ENCODE measurements around the gene SKIC3.

Gene SKIC3

DNA sequence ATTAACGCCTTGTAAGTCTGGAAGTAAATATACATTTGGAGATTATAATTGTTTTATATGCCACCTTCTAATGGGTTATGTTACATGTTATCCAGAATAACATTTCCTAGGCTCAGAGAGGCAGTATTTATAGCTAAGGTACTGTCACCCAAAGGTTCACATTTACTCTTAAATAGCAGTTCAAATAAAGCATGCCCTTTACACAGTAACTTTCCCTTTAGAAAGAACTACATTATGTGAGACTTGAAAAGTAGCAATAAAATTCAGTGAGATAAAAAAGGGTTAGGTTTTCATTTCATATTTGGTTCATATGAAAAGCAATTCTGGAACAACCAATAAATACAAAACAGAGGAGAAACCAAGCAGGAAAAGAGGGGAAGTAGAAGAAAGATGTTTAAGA lies 35.1 kb downstream of the SKIC3 start:
- DNase-seq = no peak
- H2BK5ac ChIP-seq (ENCODE audit: low read depth, low read length, poor library complexity, severe bottlenecking) = no peak overlapping the region
- peaks cover 5% of the 10 kb centered on the region for H3K79me1 ChIP-seq (replicated peaks; ENCODE audit: low read length, poor library complexity, severe bottlenecking)
- H3K27me3 ChIP-seq (ENCODE audit: control insufficient read depth in 1 of 2, insufficient read depth in 1 of 2, low read length in 2 of 2) = no peaks in the 10 kb centered on the region
- H3K27ac ChIP-seq (ENCODE audit: low read length, poor library complexity, severe bottlenecking) = no peak overlapping the region
- no peaks in the 10 kb centered on the region for H3K9me3 ChIP-seq (ENCODE audit: control insufficient read depth, low read length)
- H3K9ac ChIP-seq (ENCODE audit: low read length) = no peak overlapping the region
- WGBS = no CpG with 5 or more reads among the region's 1 CpG
- no peak overlapping the region for H3K4me3 ChIP-seq (ENCODE audit: insufficient read depth in 1 of 2, low read depth in 1 of 2, low read length in 2 of 2)
- H3K36me3 ChIP-seq (ENCODE audit: control insufficient read depth in 1 of 2, insufficient read depth in 2 of 2, low read depth in 1 of 2, low read length in 2 of 2) = peaks cover under 1 to 98% of the 10 kb centered on the region in 2 experiments
- H3K4me2 ChIP-seq (ENCODE audit: low read length, poor library complexity, severe bottlenecking) = no peak overlapping the region
- no peak overlapping the region for H3K4ac ChIP-seq (ENCODE audit: low read depth in 1 of 2, low read length in 2 of 2)
- no peak overlapping the region for H2BK15ac ChIP-seq (ENCODE audit: low read depth, poor library complexity, severe bottlenecking)
- no peak overlapping the region for H2AK5ac ChIP-seq (ENCODE audit: low read length, severe bottlenecking)
- H3K18ac ChIP-seq (ENCODE audit: low read depth in 1 of 2, low read length in 2 of 2) = no peak overlapping the region
- no peaks in the 10 kb centered on the region for H3K4me1 ChIP-seq (ENCODE audit: control insufficient read depth, insufficient read depth, low read depth, low read length)
- H2AFZ ChIP-seq (ENCODE audit: low read depth, low read length) = no peak overlapping the region
- H3K23ac ChIP-seq (ENCODE audit: low read length in 2 of 2) = no peak overlapping the region
- H3K14ac ChIP-seq (ENCODE audit: low read length in 2 of 2) = no peak overlapping the region
- H2BK120ac ChIP-seq (ENCODE audit: low read depth, low read length) = no peak overlapping the region
- no peak overlapping the region for H4K8ac ChIP-seq (ENCODE audit: low read length)
- H2BK12ac ChIP-seq (ENCODE audit: low read length in 2 of 2) = no peak overlapping the region
- no peak overlapping the region for H4K91ac ChIP-seq (ENCODE audit: low read length)

DNA sequence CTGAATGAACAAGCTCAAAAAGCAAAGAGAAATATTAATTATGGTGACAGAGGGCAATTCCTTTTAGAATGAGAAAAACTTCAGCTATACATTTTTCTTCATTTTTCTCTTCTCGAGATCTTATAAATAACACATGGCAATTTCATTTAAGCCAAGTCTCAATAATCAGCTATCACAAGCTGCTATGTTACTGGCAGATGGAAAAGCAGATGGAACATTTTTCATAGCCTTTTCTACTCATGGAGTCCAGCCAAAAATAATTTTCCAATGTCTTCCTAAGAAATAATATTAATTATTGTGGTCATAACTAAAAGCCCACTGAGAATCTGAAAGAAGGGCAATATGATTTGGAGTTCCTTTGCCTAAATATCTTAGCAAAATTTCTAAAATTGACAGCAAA lies 35.6 kb downstream of the SKIC3 start:
- H3K4ac ChIP-seq (ENCODE audit: low read depth in 1 of 2, low read length in 2 of 2) = no peak overlapping the region
- no peak overlapping the region for H4K8ac ChIP-seq (ENCODE audit: low read length)
- peaks cover 0 to 98% of the 10 kb centered on the region in 2 experiments for H3K36me3 ChIP-seq (ENCODE audit: control insufficient read depth in 1 of 2, insufficient read depth in 2 of 2, low read depth in 1 of 2, low read length in 2 of 2)
- H2BK5ac ChIP-seq (ENCODE audit: low read depth, low read length, poor library complexity, severe bottlenecking) = no peak overlapping the region
- H3K14ac ChIP-seq (ENCODE audit: low read length in 2 of 2) = no peak overlapping the region
- H3K27me3 ChIP-seq (ENCODE audit: control insufficient read depth in 1 of 2, insufficient read depth in 1 of 2, low read length in 2 of 2) = no peaks in the 10 kb centered on the region
- H2BK15ac ChIP-seq (ENCODE audit: low read depth, poor library complexity, severe bottlenecking) = no peak overlapping the region
- no peak overlapping the region for H3K23ac ChIP-seq (ENCODE audit: low read length in 2 of 2)
- peaks cover 5% of the 10 kb centered on the region for H3K79me1 ChIP-seq (replicated peaks; ENCODE audit: low read length, poor library complexity, severe bottlenecking)
- H3K27ac ChIP-seq (ENCODE audit: low read length, poor library complexity, severe bottlenecking) = no peak overlapping the region
- DNase-seq = no peak
- H2BK120ac ChIP-seq (ENCODE audit: low read depth, low read length) = no peak overlapping the region
- H2AFZ ChIP-seq (ENCODE audit: low read depth, low read length) = no peak overlapping the region
- no peak overlapping the region for H4K91ac ChIP-seq (ENCODE audit: low read length)
- no peaks in the 10 kb centered on the region for H3K9me3 ChIP-seq (ENCODE audit: control insufficient read depth, low read length)
- no peak overlapping the region for H3K4me2 ChIP-seq (ENCODE audit: low read length, poor library complexity, severe bottlenecking)
- 88% methylated on average over 1 of the region's 1 CpG for WGBS
- H3K4me1 ChIP-seq (ENCODE audit: control insufficient read depth, insufficient read depth, low read depth, low read length) = no peaks in the 10 kb centered on the region
- H2AK5ac ChIP-seq (ENCODE audit: low read length, severe bottlenecking) = no peak overlapping the region
- H3K18ac ChIP-seq (ENCODE audit: low read depth in 1 of 2, low read length in 2 of 2) = no peak overlapping the region
- H3K4me3 ChIP-seq (ENCODE audit: insufficient read depth in 1 of 2, low read depth in 1 of 2, low read length in 2 of 2) = no peak overlapping the region
- H2BK12ac ChIP-seq (ENCODE audit: low read length in 2 of 2) = no peak overlapping the region
- no peak overlapping the region for H3K9ac ChIP-seq (ENCODE audit: low read length)

DNA sequence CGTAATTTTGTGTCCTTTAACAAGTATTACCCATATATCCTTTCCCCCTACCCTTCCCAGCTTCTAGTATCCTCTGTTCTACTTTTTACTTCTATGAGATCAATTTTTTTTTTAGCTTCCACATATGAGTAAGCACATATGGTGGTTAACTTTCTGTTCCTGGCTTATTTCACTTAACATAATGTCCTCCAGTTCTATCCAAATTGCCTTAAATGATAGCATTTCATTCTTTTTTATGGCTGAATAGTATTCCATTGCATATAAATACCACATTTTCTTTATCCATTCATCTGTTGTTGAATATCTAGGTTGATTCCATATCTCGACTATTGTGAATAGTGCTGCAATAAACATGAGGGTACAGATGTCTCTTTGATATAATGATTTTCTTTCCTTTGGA lies 36.4 kb downstream of the SKIC3 start:
- Histone ChIP-seq H2AK5ac (ENCODE audit: low read length, severe bottlenecking) (no peak overlapping the region), H3K4ac (ENCODE audit: low read depth in 1 of 2, low read length in 2 of 2) (no peak overlapping the region), H2AFZ (ENCODE audit: low read depth, low read length) (no peak overlapping the region), H3K27ac (ENCODE audit: low read length, poor library complexity, severe bottlenecking) (no peak overlapping the region), H3K27me3 (ENCODE audit: control insufficient read depth in 1 of 2, insufficient read depth in 1 of 2, low read length in 2 of 2) (no peaks in the 10 kb centered on the region), H3K9ac (ENCODE audit: low read length) (no peak overlapping the region), H2BK15ac (ENCODE audit: low read depth, poor library complexity, severe bottlenecking) (no peak overlapping the region), H2BK120ac (ENCODE audit: low read depth, low read length) (no peak overlapping the region), H4K91ac (ENCODE audit: low read length) (no peak overlapping the region), H3K4me3 (ENCODE audit: insufficient read depth in 1 of 2, low read depth in 1 of 2, low read length in 2 of 2) (no peak overlapping the region), H3K18ac (ENCODE audit: low read depth in 1 of 2, low read length in 2 of 2) (no peak overlapping the region), H2BK12ac (ENCODE audit: low read length in 2 of 2) (no peak overlapping the region), H4K8ac (ENCODE audit: low read length) (no peak overlapping the region), H3K79me1 (replicated peaks; ENCODE audit: low read length, poor library complexity, severe bottlenecking) (peaks cover 5% of the 10 kb centered on the region), H3K23ac (ENCODE audit: low read length in 2 of 2) (no peak overlapping the region), H3K36me3 (ENCODE audit: control insufficient read depth in 1 of 2, insufficient read depth in 2 of 2, low read depth in 1 of 2, low read length in 2 of 2) (peaks cover 0 to 98% of the 10 kb centered on the region in 2 experiments), H3K4me2 (ENCODE audit: low read length, poor library complexity, severe bottlenecking) (no peak overlapping the region), H3K14ac (ENCODE audit: low read length in 2 of 2) (no peak overlapping the region), H2BK5ac (ENCODE audit: low read depth, low read length, poor library complexity, severe bottlenecking) (no peak overlapping the region), H3K9me3 (ENCODE audit: control insufficient read depth, low read length) (no peaks in the 10 kb centered on the region), H3K4me1 (ENCODE audit: control insufficient read depth, insufficient read depth, low read depth, low read length) (no peaks in the 10 kb centered on the region)
- WGBS = 100% methylated on average over 1 of the region's 2 CpGs
- no peak for DNase-seq

DNA sequence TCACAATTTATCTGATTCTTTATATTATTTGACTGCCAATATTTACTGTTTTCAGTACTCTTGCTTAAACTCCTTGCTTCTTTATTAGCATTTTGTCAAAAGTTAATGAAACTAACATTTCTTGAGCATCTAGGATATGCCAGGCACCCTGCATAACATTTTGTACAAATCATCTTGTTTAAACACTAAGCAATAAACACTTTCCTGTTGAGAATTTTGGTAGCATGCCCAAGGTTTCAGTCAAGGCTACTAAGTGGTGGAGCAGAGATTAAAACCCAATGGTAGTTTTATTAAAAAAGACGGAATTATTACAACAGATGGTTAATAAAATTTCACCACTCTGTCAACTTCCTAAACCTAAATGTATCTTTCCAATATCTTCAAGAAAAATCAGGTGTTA lies 43.2 kb downstream of the SKIC3 start:
- DNase-seq = no peak
- Histone ChIP-seq H3K9ac (ENCODE audit: low read length) (no peak overlapping the region), H3K18ac (ENCODE audit: low read depth in 1 of 2, low read length in 2 of 2) (no peak overlapping the region), H3K27ac (ENCODE audit: low read length, poor library complexity, severe bottlenecking) (no peak overlapping the region), H4K91ac (ENCODE audit: low read length) (no peak overlapping the region), H3K4me2 (ENCODE audit: low read length, poor library complexity, severe bottlenecking) (no peak overlapping the region), H2AFZ (ENCODE audit: low read depth, low read length) (no peak overlapping the region), H2BK12ac (ENCODE audit: low read length in 2 of 2) (no peak overlapping the region), H3K79me1 (replicated peaks; ENCODE audit: low read length, poor library complexity, severe bottlenecking) (peaks cover 7% of the 10 kb centered on the region), H2AK5ac (ENCODE audit: low read length, severe bottlenecking) (no peak overlapping the region), H3K23ac (ENCODE audit: low read length in 2 of 2) (no peak overlapping the region), H4K8ac (ENCODE audit: low read length) (no peak overlapping the region), H2BK15ac (ENCODE audit: low read depth, poor library complexity, severe bottlenecking) (no peak overlapping the region), H3K4me1 (ENCODE audit: control insufficient read depth, insufficient read depth, low read depth, low read length) (no peaks in the 10 kb centered on the region), H3K36me3 (ENCODE audit: control insufficient read depth in 1 of 2, insufficient read depth in 2 of 2, low read depth in 1 of 2, low read length in 2 of 2) (peaks cover 11 to 98% of the 10 kb centered on the region in 2 experiments), H3K27me3 (ENCODE audit: control insufficient read depth in 1 of 2, insufficient read depth in 1 of 2, low read length in 2 of 2) (no peaks in the 10 kb centered on the region), H3K9me3 (ENCODE audit: control insufficient read depth, low read length) (no peaks in the 10 kb centered on the region), H3K4me3 (ENCODE audit: insufficient read depth in 1 of 2, low read depth in 1 of 2, low read length in 2 of 2) (no peak overlapping the region), H3K14ac (ENCODE audit: low read length in 2 of 2) (no peak overlapping the region), H3K4ac (ENCODE audit: low read depth in 1 of 2, low read length in 2 of 2) (no peak overlapping the region), H2BK5ac (ENCODE audit: low read depth, low read length, poor library complexity, severe bottlenecking) (no peak overlapping the region), H2BK120ac (ENCODE audit: low read depth, low read length) (no peak overlapping the region)
- no CpG with 5 or more reads among the region's 1 CpG for WGBS
